ENCODE results near the gene LRP1B. TPM values are rescaled to one million over a fixed set of nuclear protein-coding genes. Genes with fewer than 3 reads are reported as not detected.
"Not testable (repeated sequence)": the region's sequence is repeated elsewhere in the genome, so short reads cannot be mapped to it uniquely, and the experiment has no call there.

The LRP1B gene
- total RNA-seq, 1 donor from 2014 or later = 0.54 TPM

GRCh38 chr2:140351692-140352091 lies 1779.1 kb downstream of the LRP1B start:
- H3K9me3 Mint-ChIP-seq = no peaks in the 10 kb centered on the region

DNA sequence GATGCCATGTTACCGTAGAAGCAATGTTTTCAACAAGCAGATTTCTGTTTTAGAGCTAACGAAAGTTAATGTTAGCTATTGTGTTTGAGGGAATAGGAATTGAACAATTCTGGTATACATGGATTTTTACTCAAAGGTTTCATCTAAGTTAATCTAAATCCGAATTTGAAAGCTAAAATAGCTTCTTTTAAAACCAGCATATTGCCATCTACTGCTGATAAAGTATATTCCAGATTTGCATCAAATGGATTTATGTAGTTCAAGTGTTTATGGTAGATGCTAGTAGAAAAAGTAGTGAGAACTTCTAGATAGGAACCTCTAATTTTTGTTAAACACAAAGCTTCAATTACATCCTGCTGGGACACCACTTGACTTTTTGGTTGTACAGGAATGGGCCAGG lies 1781.1 kb downstream of the LRP1B start:
- H3K27ac Mint-ChIP-seq (ENCODE audit: unreplicated experiment) = no peak overlapping the region
- no peaks in the 10 kb centered on the region for H3K36me3 Mint-ChIP-seq (ENCODE audit: low read depth)
- no peaks in the 10 kb centered on the region for H3K27me3 Mint-ChIP-seq (ENCODE audit: low read depth)
- H3K4me3 Mint-ChIP-seq = no peak overlapping the region
- H3K9me3 Mint-ChIP-seq = no peaks in the 10 kb centered on the region
- H3K4me1 Mint-ChIP-seq = no peaks in the 10 kb centered on the region
- TF ChIP-seq, protein P1, sequence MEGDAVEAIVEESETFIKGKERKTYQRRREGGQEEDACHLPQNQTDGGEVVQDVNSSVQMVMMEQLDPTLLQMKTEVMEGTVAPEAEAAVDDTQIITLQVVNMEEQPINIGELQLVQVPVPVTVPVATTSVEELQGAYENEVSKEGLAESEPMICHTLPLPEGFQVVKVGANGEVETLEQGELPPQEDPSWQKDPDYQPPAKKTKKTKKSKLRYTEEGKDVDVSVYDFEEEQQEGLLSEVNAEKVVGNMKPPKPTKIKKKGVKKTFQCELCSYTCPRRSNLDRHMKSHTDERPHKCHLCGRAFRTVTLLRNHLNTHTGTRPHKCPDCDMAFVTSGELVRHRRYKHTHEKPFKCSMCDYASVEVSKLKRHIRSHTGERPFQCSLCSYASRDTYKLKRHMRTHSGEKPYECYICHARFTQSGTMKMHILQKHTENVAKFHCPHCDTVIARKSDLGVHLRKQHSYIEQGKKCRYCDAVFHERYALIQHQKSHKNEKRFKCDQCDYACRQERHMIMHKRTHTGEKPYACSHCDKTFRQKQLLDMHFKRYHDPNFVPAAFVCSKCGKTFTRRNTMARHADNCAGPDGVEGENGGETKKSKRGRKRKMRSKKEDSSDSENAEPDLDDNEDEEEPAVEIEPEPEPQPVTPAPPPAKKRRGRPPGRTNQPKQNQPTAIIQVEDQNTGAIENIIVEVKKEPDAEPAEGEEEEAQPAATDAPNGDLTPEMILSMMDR (conservative IDR thresholded peaks at IDR 0.05) = no peak
- no peak for DNase-seq (ENCODE audit: low read depth, low spot score)

More at GRCh38 chr2:140351692-140352091, 1779.1 kb downstream of the LRP1B start:
- Mint-ChIP-seq H3K4me3 (no peak overlapping the region), H3K4me1 (peaks cover 8% of the 10 kb centered on the region), H3K27me3 (ENCODE audit: low read depth) (no peaks in the 10 kb centered on the region), H3K36me3 (ENCODE audit: low read depth) (no peaks in the 10 kb centered on the region), H3K27ac (ENCODE audit: unreplicated experiment) (no peak overlapping the region)
- no peak for DNase-seq (ENCODE audit: low read depth, low spot score)
- TF ChIP-seq, protein P1 (conservative IDR thresholded peaks at IDR 0.05) = no peak

DNA sequence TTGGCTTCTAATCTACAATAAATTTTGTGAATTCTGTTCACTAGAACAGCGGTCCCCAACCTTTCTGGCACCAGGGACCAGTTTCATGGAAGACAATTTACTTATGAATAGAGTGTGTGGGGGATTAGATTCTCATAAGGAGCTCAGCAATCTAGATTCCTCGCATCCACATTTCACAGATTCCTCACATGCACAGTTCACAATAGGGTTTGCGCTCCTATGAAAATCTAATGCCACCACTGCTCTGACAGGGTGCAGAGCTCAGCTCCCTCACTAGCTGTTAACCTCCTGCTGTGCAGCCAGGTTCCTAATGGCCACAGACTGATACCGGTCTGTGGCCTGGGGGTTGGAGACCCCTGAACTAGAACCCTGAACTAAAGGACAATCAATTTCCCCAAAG lies 1782.0 kb downstream of the LRP1B start:
- Mint-ChIP-seq H3K4me3 (no peak overlapping the region), H3K27ac (ENCODE audit: unreplicated experiment) (no peak overlapping the region), H3K27me3 (ENCODE audit: low read depth) (no peaks in the 10 kb centered on the region), H3K36me3 (ENCODE audit: low read depth) (no peaks in the 10 kb centered on the region), H3K9me3 (no peaks in the 10 kb centered on the region), H3K4me1 (no peaks in the 10 kb centered on the region)
- DNase-seq (ENCODE audit: low read depth, low spot score) = no peak
- TF ChIP-seq, protein P1 (conservative IDR thresholded peaks at IDR 0.05) = no peak

DNA sequence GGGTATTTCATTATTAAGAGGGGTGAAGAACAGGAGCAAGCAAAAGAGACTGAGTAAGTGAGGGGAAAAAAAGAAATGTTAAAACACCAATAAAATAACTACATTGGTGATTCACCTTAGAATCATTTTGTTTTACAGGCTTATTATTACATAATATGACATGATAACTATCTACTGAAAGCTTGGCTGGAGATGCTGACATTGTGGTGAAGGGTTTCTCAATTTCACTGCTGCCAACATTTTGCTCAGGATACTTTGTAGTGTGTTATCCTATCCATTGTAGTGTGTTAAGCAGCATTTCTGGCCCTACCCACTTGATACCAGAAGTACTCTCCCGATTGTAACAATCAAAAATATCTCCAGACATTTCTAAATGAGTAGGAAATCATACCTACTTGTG lies 1786.0 kb downstream of the LRP1B start:
- Mint-ChIP-seq H3K27ac (ENCODE audit: unreplicated experiment) (no peak overlapping the region), H3K36me3 (ENCODE audit: low read depth) (no peaks in the 10 kb centered on the region), H3K9me3 (no peaks in the 10 kb centered on the region), H3K4me1 (no peaks in the 10 kb centered on the region), H3K27me3 (ENCODE audit: low read depth) (no peaks in the 10 kb centered on the region), H3K4me3 (no peak overlapping the region)
- no peak for DNase-seq (ENCODE audit: low read depth, low spot score)
- TF ChIP-seq, protein P1 (conservative IDR thresholded peaks at IDR 0.05) = no peak

- H3K4me3 Mint-ChIP-seq; H3K4me1 Mint-ChIP-seq; H3K27ac Mint-ChIP-seq (ENCODE audit: unreplicated experiment); DNase-seq (ENCODE audit: low read depth, low spot score); H3K9me3 Mint-ChIP-seq; H3K36me3 Mint-ChIP-seq (ENCODE audit: low read depth); H3K27me3 Mint-ChIP-seq (ENCODE audit: low read depth): not testable (repeated sequence)
Observed at GRCh38 chr2:140344266-140344665, 1786.5 kb downstream of the LRP1B start.

DNA sequence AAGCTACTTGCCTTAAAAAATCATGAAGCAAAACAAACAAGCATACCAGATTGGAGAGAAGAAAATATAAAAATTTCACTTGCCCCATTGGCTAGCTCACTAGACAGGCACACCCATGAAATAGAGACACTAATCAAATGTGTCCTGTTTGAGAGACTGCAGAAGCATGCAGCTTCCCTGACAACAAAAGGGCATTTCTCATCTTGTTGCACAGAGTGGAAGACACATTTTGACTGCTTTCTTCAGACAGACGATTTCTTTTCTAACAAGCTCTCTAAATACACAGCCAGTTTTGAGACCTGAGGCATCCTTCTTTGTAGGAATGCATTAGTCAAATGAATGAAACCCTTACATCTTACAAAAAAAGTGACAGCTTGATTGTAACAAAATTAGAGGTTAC lies 1792.0 kb downstream of the LRP1B start:
- TF ChIP-seq, protein P1 (conservative IDR thresholded peaks at IDR 0.05) = no peak
- Mint-ChIP-seq H3K36me3 (ENCODE audit: low read depth) (no peaks in the 10 kb centered on the region), H3K4me1 (peaks cover 12% of the 10 kb centered on the region), H3K27me3 (ENCODE audit: low read depth) (no peaks in the 10 kb centered on the region), H3K4me3 (no peak overlapping the region), H3K27ac (ENCODE audit: unreplicated experiment) (no peak overlapping the region), H3K9me3 (no peaks in the 10 kb centered on the region)
- DNase-seq (ENCODE audit: low read depth, low spot score) = no peak

All from neural crest cell (in vitro differentiated cells).